H1 (cell line): ENCODE results near the gene SH3YL1. TPM values are rescaled to one million over a fixed set of nuclear protein-coding genes. Genes with fewer than 3 reads are reported as not detected.

ENCODE experiments used
- CTCF ChIA-PET: fragments of 300-600 bp; sonication (Branson Sonifier 250); formaldehyde crosslinking; loops from one replicate; lab custom pipeline; 2021; ENCODE audit not compliant: partially characterized antibody; lab: Charles Lee
- POLR2A ChIA-PET: fragments of 300-600 bp; sonication (Branson Sonifier 250); formaldehyde crosslinking; loops from one replicate; lab custom pipeline; 2021; ENCODE audit warnings: inconsistent platforms; ENCODE audit not compliant: partially characterized antibody; lab: Charles Lee
- DNase-seq, 2 experiments: peaks; one replicate each; pipeline versions ENCODE4 v3.0.0 to v3.0.0-alpha.2; 2010 to 2022; ENCODE audit warnings: low spot score in 2 of 2, low read depth in 1 of 2, mixed read lengths in 1 of 2
- FAIRE-seq: peaks from 2 replicates; lab custom pipeline; 2011; peaks lifted over from hg19 to GRCh38; lab: Jason Lieb, UNC
- H2AFZ ChIP-seq: 2 replicates; pipeline ENCODE4 v1.8.1; 2012; ENCODE audit warnings: low read length, inconsistent platforms
- H2AK5ac ChIP-seq: 2 replicates; pipeline ENCODE4 v1.6.1; 2013; ENCODE audit warnings: low read depth, low read length
- H2BK120ac ChIP-seq: replicated peaks from 2 replicates; pipeline ENCODE3; 2013; ENCODE audit warnings: low read depth, low read length, inconsistent platforms
- H2BK12ac ChIP-seq: 2 replicates; pipeline ENCODE4 v1.6.1; 2013; ENCODE audit warnings: low read depth, low read length
- H2BK15ac ChIP-seq: 2 replicates; pipeline ENCODE4 v1.6.1; 2013; ENCODE audit warnings: low read length
- H2BK20ac ChIP-seq: 2 replicates; pipeline ENCODE4 v1.6.1; 2013; ENCODE audit warnings: low read length
- H2BK5ac ChIP-seq: 2 replicates; pipeline ENCODE4 v1.6.1; 2013; ENCODE audit warnings: low read depth, low read length
- H3K14ac ChIP-seq: 2 replicates; pipeline ENCODE4 v1.6.1; 2013; ENCODE audit warnings: inconsistent platforms; ENCODE audit not compliant: insufficient read length
- H3K18ac ChIP-seq: 2 replicates; pipeline ENCODE4 v1.6.1; 2013; ENCODE audit warnings: low read length; ENCODE audit errors: extremely low read depth
- H3K23ac ChIP-seq: 2 replicates; pipeline ENCODE4 v1.6.1; 2013; ENCODE audit warnings: inconsistent platforms; ENCODE audit not compliant: insufficient read length
- H3K23me2 ChIP-seq: 2 replicates; pipeline ENCODE4 v1.6.1; 2013; ENCODE audit warnings: low read depth, low read length
- H3K27ac ChIP-seq: 2 replicates; pipeline ENCODE4 v1.6.1; 2011; ENCODE audit warnings: low read depth, low read length, inconsistent platforms
- H3K27me3 ChIP-seq, 4 experiments: replicated peaks in 1 of 4; 1 replicate in 1 of 4; 2 replicates in 3 of 4; pipeline versions ENCODE4 v1.6.1 to v1.8.1; 2011 to 2013; ENCODE audit warnings: low read length in 3 of 4, mild to moderate bottlenecking in 3 of 4, inconsistent platforms in 2 of 4, mixed read lengths in 2 of 4, moderate library complexity in 1 of 4; ENCODE audit not compliant: control insufficient read depth in 3 of 4, insufficient read depth in 3 of 4; ENCODE audit errors: extremely low read depth in 1 of 4
- H3K36me3 ChIP-seq, 4 experiments: 2 replicates each; pipeline versions ENCODE4 v1.6.1 to v1.8.1; 2011 to 2013; ENCODE audit warnings: mild to moderate bottlenecking in 4 of 4, low read length in 3 of 4, moderate library complexity in 2 of 4, control low read depth in 1 of 4, inconsistent platforms in 1 of 4; ENCODE audit not compliant: insufficient read depth in 4 of 4, control insufficient read depth in 2 of 4
- H3K4ac ChIP-seq: replicated peaks from 2 replicates; pipeline ENCODE3; 2013; ENCODE audit warnings: low read length, low read depth, mixed read lengths, inconsistent platforms; ENCODE audit not compliant: insufficient read length
- H3K4me1 ChIP-seq, 4 experiments: replicated peaks in 1 of 4; 1 replicate in 1 of 4; 2 replicates in 3 of 4; pipeline versions ENCODE4 v1.6.1 to v1.8.1; 2011 to 2013; ENCODE audit warnings: low read length in 3 of 4, inconsistent platforms in 2 of 4, mixed read lengths in 1 of 4; ENCODE audit not compliant: insufficient read depth in 4 of 4, control insufficient read depth in 3 of 4
- H3K4me2 ChIP-seq, 2 experiments: 2 replicates each; pipeline versions ENCODE4 v1.6.1 to v1.8.1; 2011 to 2013; ENCODE audit warnings: low read depth in 2 of 2, low read length in 2 of 2, control low read depth in 1 of 2, inconsistent platforms in 1 of 2, mild to moderate bottlenecking in 1 of 2; ENCODE audit not compliant: insufficient read depth in 1 of 2
- H3K4me3 ChIP-seq, 4 experiments: fragments of 200-600, 300-600 bp in 1 of 4; sonication (generic), shearing (Covaris generic), sonication (Bioruptor Twin) in 1 of 4; 2 replicates each; pipeline versions ENCODE4 v1.5.1 to v1.8.1; 2011 to 2016; ENCODE audit warnings: low read length in 4 of 4, low read depth in 3 of 4, control low read depth in 2 of 4, inconsistent platforms in 2 of 4, mild to moderate bottlenecking in 2 of 4, mixed read lengths in 1 of 4, moderate library complexity in 1 of 4; ENCODE audit not compliant: insufficient read depth in 2 of 4; ENCODE audit errors: extremely low read depth in 1 of 4
- H3K56ac ChIP-seq: replicated peaks from 2 replicates; pipeline ENCODE3; 2013; ENCODE audit warnings: low read depth, mild to moderate bottlenecking, mixed read lengths, low read length, inconsistent platforms; ENCODE audit not compliant: insufficient read length
- H3K79me1 ChIP-seq: 2 replicates; pipeline ENCODE4 v1.6.1; 2013; ENCODE audit warnings: low read depth, low read length, control low read depth
- H3K79me2 ChIP-seq, 2 experiments: 2 replicates each; pipeline versions ENCODE4 v1.6.1 to v1.8.1; 2012 to 2013; ENCODE audit warnings: low read length in 2 of 2, mild to moderate bottlenecking in 2 of 2, inconsistent platforms in 1 of 2; ENCODE audit not compliant: insufficient read depth in 2 of 2, control insufficient read depth in 1 of 2
- H3K9ac ChIP-seq, 4 experiments: replicated peaks in 1 of 4; 1 replicate in 1 of 4; 2 replicates in 3 of 4; pipeline versions ENCODE4 v1.6.1 to v1.8.1; 2011 to 2013; ENCODE audit warnings: low read depth in 3 of 4, low read length in 3 of 4, control low read depth in 2 of 4, mild to moderate bottlenecking in 2 of 4, moderate library complexity in 2 of 4, inconsistent platforms in 1 of 4; ENCODE audit errors: extremely low read depth in 1 of 4
- H3K9me3 ChIP-seq, 2 experiments: 2 replicates each; pipeline versions ENCODE4 v1.6.1 to v1.8.1; 2012 to 2013; ENCODE audit warnings: mild to moderate bottlenecking in 2 of 2, moderate library complexity in 2 of 2, control low read depth in 1 of 2, inconsistent platforms in 1 of 2, low read depth in 1 of 2, low read length in 1 of 2, mixed read lengths in 1 of 2; ENCODE audit not compliant: insufficient read depth in 2 of 2
- H4K20me1 ChIP-seq, 2 experiments: replicated peaks in 1 of 2; 2 replicates each; pipeline versions ENCODE3 to v1.8.1; 2011 to 2013; ENCODE audit warnings: inconsistent platforms in 2 of 2, low read length in 2 of 2, mild to moderate bottlenecking in 1 of 2; ENCODE audit not compliant: insufficient read depth in 2 of 2, control insufficient read depth in 1 of 2
- H4K5ac ChIP-seq: 2 replicates; pipeline ENCODE4 v1.6.1; 2013; ENCODE audit warnings: low read length, low read depth, mixed read lengths, inconsistent platforms; ENCODE audit not compliant: insufficient read length
- H4K8ac ChIP-seq: 2 replicates; pipeline ENCODE4 v1.8.0; 2013; ENCODE audit warnings: mild to moderate bottlenecking, moderate library complexity, low read length, inconsistent platforms; ENCODE audit not compliant: insufficient read depth; ENCODE audit errors: extremely low read depth
- H4K91ac ChIP-seq: replicated peaks from 2 replicates; pipeline ENCODE3; 2013; ENCODE audit warnings: low read length, mixed read lengths, inconsistent platforms; ENCODE audit not compliant: insufficient read length
- CBX5 ChIP-seq: fragments of 300-800, 300-1000 bp; sonication (generic); IDR thresholded peaks from 2 replicates; pipeline ENCODE4 v1.7.1; 2016; ENCODE audit warnings: antibody characterized with exemption, low read length, low read depth
- CTBP2 ChIP-seq: IDR thresholded peaks from 2 replicates; pipeline ENCODE4 v1.7.0; 2011; ENCODE audit warnings: borderline replicate concordance, mild to moderate bottlenecking, moderate library complexity, mixed read lengths, low read length; ENCODE audit not compliant: insufficient read depth, insufficient read length
- HDAC2 ChIP-seq, 2 experiments: fragments of 300-600 bp in 1 of 2; sonication (generic) in 1 of 2; IDR thresholded peaks; 2 replicates each; pipeline ENCODE4 v1.6.1; 2011 to 2012; ENCODE audit warnings: low read depth in 2 of 2, low read length in 2 of 2, mild to moderate bottlenecking in 2 of 2, moderate library complexity in 2 of 2, borderline replicate concordance in 1 of 2, inconsistent platforms in 1 of 2
- KDM4A ChIP-seq: IDR thresholded peaks from one replicate; pipeline ENCODE4 v1.7.1; 2012; ENCODE audit warnings: low read depth, mild to moderate bottlenecking, moderate library complexity, low read length, inconsistent platforms; ENCODE audit not compliant: severe bottlenecking
- NRF1 ChIP-seq: IDR thresholded peaks from 2 replicates; pipeline ENCODE4 v1.6.1; 2011; ENCODE audit warnings: mild to moderate bottlenecking, low read depth, low read length, improper control_type of control experiment
- YY1 ChIP-seq: IDR thresholded peaks from 2 replicates; pipeline ENCODE4 v1.6.1; 2011; ENCODE audit warnings: low read depth, mild to moderate bottlenecking, low read length
- WGBS, 2 experiments: shearing (Covaris generic) in 1 of 2; methylation state at CpG; one replicate each; pipeline versions ENCODE4 v1.1.6 to v1.1.7; 2013 to 2015; ENCODE audit warnings: low lambda C conversion rate in 2 of 2, mixed read lengths in 2 of 2, inconsistent platforms in 1 of 2, low coverage in 1 of 2, missing lambda C conversion rate in 1 of 2; ENCODE audit not compliant: insufficient replicate concordance in 2 of 2, insufficient coverage in 1 of 2, insufficient read length in 1 of 2; ENCODE audit errors: extremely low coverage in 1 of 2, missing lambda C conversion rate in 1 of 2; 5-methylcytosine and 5-hydroxymethylcytosine counted together
- polyA plus RNA-seq, 7 experiments: library from polyadenylated mRNA; depleted of rRNA in 3 of 7; stranded (reverse) in 5 of 7; unstranded in 2 of 7; fragments of >200 nt in 5 of 7; fragments of 200-250 nt in 2 of 7; gene quantifications; 1 replicate in 5 of 7; 2 replicates in 1 of 7; 4 replicates in 1 of 7; pipeline versions ENCODE4 v1.2.1 to v1.2.3, GENCODE V29; 2011 to 2013; ENCODE audit warnings: missing spikeins in 2 of 7, mixed read lengths in 2 of 7
- total RNA-seq: library from RNA; stranded (reverse); fragmentation: NEBNext Ultra II Directional; extraction: Animal tissue kit (Norgen Biotek cat#: 25700); gene quantifications from 2 replicates; pipeline ENCODE4 v1.2.1, GENCODE V29; 2021

SH3YL1 gene
- total and polyA plus RNA-seq, 2 of the 8 experiments (the other 6 are each of a cell fraction or from before 2014, with no cell fraction given) = 13.6 to 37.2 TPM

- no peak overlapping the region for H2BK15ac ChIP-seq
- H3K27ac ChIP-seq = no peak overlapping the region
- no peaks in the 10 kb centered on the region for H3K9me3 ChIP-seq
- 75% methylated on average over 6 of the region's 6 CpGs; no CpG with 5 or more reads in 1 of the 2 experiments for WGBS, 2 experiments
- no peak overlapping the region for H2BK5ac ChIP-seq
- ChIA-PET POLR2A (interaction anchor here (0.9 to 2.0 kb wide), 6 partner anchors 9 to 27 kb away, joined by 3 to 8 read pairs (median 4); partner anchors contain the start of gene SH3YL1), CTCF (interaction anchor here (0.6 to 3.8 kb wide), 10 partner anchors 8 to 257 kb away, joined by 3 to 28 read pairs (median 4); no protein-coding TSS in a partner anchor)
- peaks cover 25 to 34% of the 10 kb centered on the region in 2 experiments for H4K20me1 ChIP-seq
- H2BK12ac ChIP-seq = no peak overlapping the region
- no peak overlapping the region for H4K8ac ChIP-seq
- no peak overlapping the region for H2AK5ac ChIP-seq
- peaks cover 13 to 55% (median 26%) of the 10 kb centered on the region in 4 experiments for H3K36me3 ChIP-seq
- no peaks in the 10 kb centered on the region for H3K27me3 ChIP-seq
- no peak overlapping the region for H3K56ac ChIP-seq
- H3K4me2 ChIP-seq = no peak overlapping the region
- peaks cover 19 to 84% of the 10 kb centered on the region in 2 experiments for H3K79me2 ChIP-seq
- H4K5ac ChIP-seq = no peak overlapping the region
- H3K4ac ChIP-seq = no peak overlapping the region
- H3K23me2 ChIP-seq = no peaks in the 10 kb centered on the region
- DNase-seq (no peak), FAIRE-seq (no peak)
- H2BK120ac ChIP-seq = no peak overlapping the region
- H3K18ac ChIP-seq = no peak overlapping the region
- no peak overlapping the region for H4K91ac ChIP-seq
- H3K23ac ChIP-seq = no peak overlapping the region
- no peak overlapping the region for H2AFZ ChIP-seq
- no peaks in the 10 kb centered on the region for H3K4me1 ChIP-seq
- peaks cover 13% of the 10 kb centered on the region for H3K79me1 ChIP-seq
- no peak overlapping the region for H2BK20ac ChIP-seq
- H3K9ac ChIP-seq = no peak overlapping the region
- no peak overlapping the region for H3K4me3 ChIP-seq
- no peak overlapping the region for H3K14ac ChIP-seq
- TF ChIP-seq CBX5 (no peak), CTBP2 (no peak), KDM4A (no peak), HDAC2 (IDR thresholded peaks at IDR 0.05; ENCODE audit: borderline replicate concordance in 1 of 2, low read depth in 2 of 2, low read length in 2 of 2) (no peak), YY1 (no peak), NRF1 (no peak)
These were observed 9.5 kb upstream of the SH3YL1 start for GRCh38 chr2:273333-273732.
